ENCODE results near the gene GRK1. TPM values are rescaled to one million over a fixed set of nuclear protein-coding genes. Genes with fewer than 3 reads are reported as not detected.

The GRK1 gene
- total RNA-seq, 2 experiments from 2014 or later: not detected

DNA sequence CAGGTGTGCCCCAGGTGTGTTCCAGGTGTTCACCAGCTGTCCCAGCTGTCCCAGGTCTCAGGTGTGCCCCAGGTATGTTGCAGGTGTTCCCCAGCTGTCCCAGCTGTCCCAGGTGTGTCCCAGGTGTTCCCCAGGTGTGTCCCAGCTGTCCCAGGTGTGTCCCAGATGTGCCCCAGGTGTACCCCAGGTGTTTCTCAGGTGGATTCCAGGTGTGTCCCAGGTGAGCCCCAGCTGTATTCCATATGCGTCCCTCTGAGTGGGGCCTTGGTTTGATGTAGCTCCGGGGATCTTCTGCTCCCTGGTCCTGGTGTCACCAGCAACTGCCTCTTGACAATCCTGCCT, 719 bp upstream of the GRK1 start:
- CTCF ChIA-PET: no interaction called here
- peaks cover 0 to 9% of the 10 kb centered on the region in 2 experiments for H3K9me3 ChIP-seq (ENCODE audit: control insufficient read depth in 1 of 2, insufficient read depth in 1 of 2, low read length in 2 of 2)
- intact Hi-C loops (cut with DNase I, micrococcal nuclease): no loop called here
- no peak overlapping the region for H3K4me3 ChIP-seq (ENCODE audit: low read length)
- POLR2A ChIA-PET: no interaction called here
- DNase-seq (peak in 1 of 14 experiments; percentile 15), ATAC-seq (ENCODE audit: poor library complexity) (no peak)
- TF ChIP-seq CTCF (IDR thresholded peaks at IDR 0.05): no peak
- Mint-ChIP-seq H3K36me3 (ENCODE audit: low read depth) (no peaks in the 10 kb centered on the region), H3K4me1 (ENCODE audit: low read depth) (peaks cover 5% of the 10 kb centered on the region), H3K4me3 (no peak overlapping the region), H3K27ac (no peak overlapping the region), H3K27me3 (no peaks in the 10 kb centered on the region), H3K9me3 (peaks cover 5% of the 10 kb centered on the region)
- no peak overlapping the region for H3K27ac ChIP-seq (ENCODE audit: low read depth in 1 of 2, low read length in 2 of 2)
- H3K27me3 ChIP-seq (ENCODE audit: control insufficient read depth in 1 of 2, insufficient read depth in 2 of 2, low read length in 2 of 2): peaks cover 0 to 3% of the 10 kb centered on the region in 2 experiments
- no peaks in the 10 kb centered on the region for H3K36me3 ChIP-seq (ENCODE audit: insufficient read depth, low read length)
- H3K4me1 ChIP-seq (ENCODE audit: insufficient read depth, low read length): no peaks in the 10 kb centered on the region

DNA sequence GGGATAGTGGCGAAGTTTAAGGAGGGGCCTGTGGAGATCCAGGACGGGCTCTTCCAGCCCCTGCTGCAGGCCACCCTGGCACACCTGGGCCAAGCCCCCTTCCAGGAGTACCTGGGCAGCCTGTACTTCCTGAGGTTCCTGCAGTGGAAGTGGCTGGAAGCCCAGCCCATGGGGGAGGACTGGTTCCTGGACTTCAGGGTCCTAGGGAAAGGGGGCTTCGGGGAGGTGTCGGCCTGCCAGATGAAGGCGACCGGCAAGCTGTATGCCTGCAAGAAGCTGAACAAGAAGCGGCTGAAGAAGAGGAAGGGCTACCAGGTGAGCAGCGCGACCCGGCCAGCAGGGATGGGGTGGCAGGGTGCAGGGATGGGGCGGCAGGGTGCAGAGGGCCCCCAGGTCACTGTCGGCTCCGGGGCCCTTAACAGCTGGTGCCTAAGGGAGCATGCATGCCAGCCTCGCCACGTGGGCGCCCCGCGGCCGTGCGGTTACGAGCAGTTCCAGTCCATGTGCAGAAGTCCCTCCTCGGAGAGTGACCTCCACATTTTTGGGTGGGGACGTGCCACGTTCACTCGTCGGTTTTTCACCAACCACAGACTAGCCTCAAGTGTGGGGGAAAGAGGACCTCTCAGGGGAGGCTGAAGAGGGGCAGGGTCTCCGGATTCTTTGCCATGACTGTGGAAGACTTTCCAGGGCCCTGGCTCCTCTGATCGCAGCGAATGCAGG, 912 bp downstream of the GRK1 start:
- H3K27me3 Mint-ChIP-seq: no peaks in the 10 kb centered on the region
- CTCF ChIA-PET: no interaction called here
- no peaks in the 10 kb centered on the region for H3K36me3 Mint-ChIP-seq (ENCODE audit: low read depth)
- POLR2A ChIA-PET: no interaction called here
- H3K27ac Mint-ChIP-seq: no peak overlapping the region
- no peaks in the 10 kb centered on the region for H3K4me1 ChIP-seq (ENCODE audit: insufficient read depth, low read length)
- H3K27me3 ChIP-seq (ENCODE audit: control insufficient read depth in 1 of 2, insufficient read depth in 2 of 2, low read length in 2 of 2): peaks cover 0 to 3% of the 10 kb centered on the region in 2 experiments
- no peaks in the 10 kb centered on the region for H3K9me3 Mint-ChIP-seq
- no peak overlapping the region for H3K4me3 ChIP-seq (ENCODE audit: low read length)
- DNase-seq (peak in 2 of 14 experiments; percentile 17 to 29), ATAC-seq (ENCODE audit: poor library complexity) (no peak)
- H3K4me1 Mint-ChIP-seq (ENCODE audit: low read depth): peaks cover 10% of the 10 kb centered on the region
- intact Hi-C loops (cut with DNase I, micrococcal nuclease): no loop called here
- TF ChIP-seq CTCF (IDR thresholded peaks at IDR 0.05): no peak
- H3K36me3 ChIP-seq (ENCODE audit: insufficient read depth, low read length): no peaks in the 10 kb centered on the region
- H3K27ac ChIP-seq (ENCODE audit: low read depth in 1 of 2, low read length in 2 of 2): no peak overlapping the region
- H3K4me3 Mint-ChIP-seq: no peak overlapping the region
- H3K9me3 ChIP-seq (ENCODE audit: control insufficient read depth in 1 of 2, insufficient read depth in 1 of 2, low read length in 2 of 2): peaks cover 0 to 14% of the 10 kb centered on the region in 2 experiments

GRCh38 chr13:113668491-113668971, 1.5 kb downstream of the GRK1 start:
- Mint-ChIP-seq H3K27ac (no peak overlapping the region), H3K4me1 (ENCODE audit: low read depth) (peaks cover 10% of the 10 kb centered on the region), H3K9me3 (no peaks in the 10 kb centered on the region), H3K4me3 (no peak overlapping the region), H3K27me3 (no peaks in the 10 kb centered on the region), H3K36me3 (ENCODE audit: low read depth) (no peaks in the 10 kb centered on the region)
- POLR2A ChIA-PET: no interaction called here
- ATAC-seq (ENCODE audit: poor library complexity) (no peak), DNase-seq (peak in 2 of 14 experiments; percentile 10 to 19)
- Histone ChIP-seq H3K27ac (ENCODE audit: low read depth in 1 of 2, low read length in 2 of 2) (no peak overlapping the region), H3K36me3 (ENCODE audit: insufficient read depth, low read length) (no peaks in the 10 kb centered on the region), H3K4me3 (ENCODE audit: low read length) (no peak overlapping the region), H3K9me3 (ENCODE audit: control insufficient read depth in 1 of 2, insufficient read depth in 1 of 2, low read length in 2 of 2) (peaks cover 0 to 14% of the 10 kb centered on the region in 2 experiments), H3K4me1 (ENCODE audit: insufficient read depth, low read length) (no peaks in the 10 kb centered on the region), H3K27me3 (ENCODE audit: control insufficient read depth in 1 of 2, insufficient read depth in 2 of 2, low read length in 2 of 2) (peaks cover 0 to 3% of the 10 kb centered on the region in 2 experiments)
- CTCF ChIA-PET: no interaction called here
- intact Hi-C loops (cut with DNase I, micrococcal nuclease): no loop called here
- no peak for TF ChIP-seq CTCF (IDR thresholded peaks at IDR 0.05)
